ENCODE results near the gene NCBP3.

NCBP3 gene, protein sequence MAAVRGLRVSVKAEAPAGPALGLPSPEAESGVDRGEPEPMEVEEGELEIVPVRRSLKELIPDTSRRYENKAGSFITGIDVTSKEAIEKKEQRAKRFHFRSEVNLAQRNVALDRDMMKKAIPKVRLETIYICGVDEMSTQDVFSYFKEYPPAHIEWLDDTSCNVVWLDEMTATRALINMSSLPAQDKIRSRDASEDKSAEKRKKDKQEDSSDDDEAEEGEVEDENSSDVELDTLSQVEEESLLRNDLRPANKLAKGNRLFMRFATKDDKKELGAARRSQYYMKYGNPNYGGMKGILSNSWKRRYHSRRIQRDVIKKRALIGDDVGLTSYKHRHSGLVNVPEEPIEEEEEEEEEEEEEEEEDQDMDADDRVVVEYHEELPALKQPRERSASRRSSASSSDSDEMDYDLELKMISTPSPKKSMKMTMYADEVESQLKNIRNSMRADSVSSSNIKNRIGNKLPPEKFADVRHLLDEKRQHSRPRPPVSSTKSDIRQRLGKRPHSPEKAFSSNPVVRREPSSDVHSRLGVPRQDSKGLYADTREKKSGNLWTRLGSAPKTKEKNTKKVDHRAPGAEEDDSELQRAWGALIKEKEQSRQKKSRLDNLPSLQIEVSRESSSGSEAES

DNA sequence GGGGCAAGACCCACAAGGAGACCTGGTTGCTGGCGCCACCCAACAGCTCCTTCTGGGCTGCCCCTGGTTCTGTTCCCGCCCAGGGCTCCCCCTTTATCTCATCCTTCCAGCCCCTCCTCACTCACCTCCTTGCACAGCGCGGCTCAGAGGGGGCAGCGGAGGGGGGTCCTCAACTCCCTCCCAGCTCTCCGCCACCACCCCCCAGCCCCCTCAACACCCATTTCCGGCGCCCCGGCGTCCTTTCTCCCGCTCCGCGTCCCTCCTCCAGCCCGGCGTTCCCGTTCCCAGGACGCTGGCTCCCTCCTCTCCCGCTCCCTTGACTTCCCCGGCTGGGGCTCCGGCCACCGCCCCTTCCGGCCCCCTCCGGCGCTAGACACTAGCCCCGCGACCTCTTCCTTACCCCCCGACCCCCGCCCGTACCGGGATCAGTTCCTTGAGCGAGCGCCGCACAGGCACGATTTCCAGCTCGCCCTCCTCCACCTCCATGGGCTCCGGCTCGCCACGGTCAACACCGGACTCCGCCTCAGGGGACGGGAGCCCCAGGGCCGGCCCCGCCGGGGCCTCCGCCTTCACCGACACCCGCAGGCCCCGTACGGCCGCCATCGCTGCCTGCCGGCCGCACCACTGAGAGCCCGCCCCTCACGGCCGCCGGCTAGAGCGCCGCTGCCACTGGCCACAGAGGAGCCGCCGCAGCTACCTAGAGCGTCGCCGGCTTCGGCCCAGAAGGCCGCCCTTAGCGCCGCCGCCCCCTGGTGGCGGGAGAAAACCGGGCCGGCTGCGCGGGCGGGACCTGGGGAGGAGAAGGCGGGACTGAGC is at the start of gene NCBP3:
NCBP3 (minus strand) TSS at position 626 of the 816 bp plus-strand sequence; CDS start at position 603, 23 bp downstream.
- peak; percentile 90 to 92 for DNase-seq

DNA sequence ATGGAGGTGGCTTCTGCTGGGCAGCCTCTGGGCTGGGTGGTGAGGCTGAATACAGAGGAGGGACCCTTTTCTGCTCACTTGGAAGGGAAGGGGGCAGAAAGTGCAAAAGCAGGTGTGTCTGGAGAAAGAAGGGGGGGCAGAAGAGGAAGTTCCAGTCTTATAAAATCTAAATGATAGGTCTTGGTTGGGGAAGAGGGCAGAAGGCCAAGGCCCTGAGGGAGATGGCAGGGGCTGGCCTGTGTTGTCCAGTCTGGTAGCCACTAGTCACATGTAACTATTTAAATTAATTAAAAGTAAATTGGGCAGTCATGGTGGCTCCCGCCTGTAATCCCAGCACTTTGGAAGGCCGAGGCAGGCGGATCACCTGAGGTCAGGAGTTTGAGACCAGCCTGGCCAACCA is 49.3 kb upstream of the NCBP3 start:
- no peak for DNase-seq

DNA sequence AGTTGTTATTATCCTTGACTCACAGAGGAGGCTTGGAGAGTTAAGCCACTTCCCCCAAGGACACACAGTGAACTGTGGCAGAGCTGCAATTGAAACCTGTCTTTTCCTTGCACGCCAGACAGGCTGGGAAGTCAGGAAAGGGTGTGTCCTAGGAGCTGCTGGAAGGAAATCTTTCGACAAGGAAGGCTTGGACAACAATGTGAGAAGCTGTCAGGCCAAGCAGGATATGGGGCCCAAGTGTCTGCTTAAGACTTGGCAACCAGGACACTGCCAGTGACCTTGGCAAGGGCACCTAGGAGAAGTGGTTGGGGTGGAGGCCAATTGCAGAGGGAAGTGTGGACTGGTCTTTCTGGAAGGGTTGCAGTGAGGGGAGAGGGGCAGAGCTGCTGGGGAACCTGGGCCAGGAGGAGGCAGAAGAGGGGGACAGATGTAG is 48.9 kb upstream of the NCBP3 start:
- no peak for DNase-seq

DNA sequence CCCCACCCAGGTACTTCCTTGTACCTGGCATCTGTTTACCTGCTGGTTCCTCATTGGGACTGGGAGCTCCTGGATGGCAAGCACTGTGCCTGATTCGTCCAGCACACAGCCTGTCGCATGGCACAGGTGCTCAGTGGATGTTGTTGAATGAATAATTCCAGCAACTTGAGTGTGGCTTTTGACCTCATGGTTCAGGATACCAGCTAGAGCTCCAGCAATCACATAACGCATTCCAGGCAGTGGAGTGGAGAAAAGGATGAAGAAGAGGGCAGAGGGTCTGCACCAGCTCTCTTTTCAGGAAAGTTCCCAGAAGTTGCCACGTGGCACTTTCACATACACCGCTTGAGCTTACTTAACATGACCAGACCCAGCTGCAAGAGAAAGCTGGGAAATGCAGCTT is 48.1 kb upstream of the NCBP3 start:
- no peak for DNase-seq

DNA sequence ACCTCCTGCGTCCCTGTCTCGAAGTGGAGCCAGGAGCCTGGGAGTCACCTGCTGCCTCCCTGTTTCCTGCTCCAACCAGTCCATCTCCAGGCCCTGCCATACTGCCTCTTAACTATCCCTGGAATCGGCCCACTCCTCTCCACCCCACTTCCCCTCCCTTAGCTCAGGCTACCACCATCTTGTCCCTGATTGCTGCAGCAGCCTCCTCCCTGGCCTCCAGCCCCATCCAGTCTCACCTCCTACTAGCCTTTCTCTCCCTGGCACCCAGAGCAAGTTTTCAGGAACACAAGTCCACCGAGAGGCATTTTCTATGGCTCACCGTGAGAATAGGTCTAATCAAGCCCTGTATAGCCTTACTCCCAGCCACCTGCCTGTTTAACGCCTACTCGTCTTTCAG is 47.7 kb upstream of the NCBP3 start:
- no peak for DNase-seq

DNA sequence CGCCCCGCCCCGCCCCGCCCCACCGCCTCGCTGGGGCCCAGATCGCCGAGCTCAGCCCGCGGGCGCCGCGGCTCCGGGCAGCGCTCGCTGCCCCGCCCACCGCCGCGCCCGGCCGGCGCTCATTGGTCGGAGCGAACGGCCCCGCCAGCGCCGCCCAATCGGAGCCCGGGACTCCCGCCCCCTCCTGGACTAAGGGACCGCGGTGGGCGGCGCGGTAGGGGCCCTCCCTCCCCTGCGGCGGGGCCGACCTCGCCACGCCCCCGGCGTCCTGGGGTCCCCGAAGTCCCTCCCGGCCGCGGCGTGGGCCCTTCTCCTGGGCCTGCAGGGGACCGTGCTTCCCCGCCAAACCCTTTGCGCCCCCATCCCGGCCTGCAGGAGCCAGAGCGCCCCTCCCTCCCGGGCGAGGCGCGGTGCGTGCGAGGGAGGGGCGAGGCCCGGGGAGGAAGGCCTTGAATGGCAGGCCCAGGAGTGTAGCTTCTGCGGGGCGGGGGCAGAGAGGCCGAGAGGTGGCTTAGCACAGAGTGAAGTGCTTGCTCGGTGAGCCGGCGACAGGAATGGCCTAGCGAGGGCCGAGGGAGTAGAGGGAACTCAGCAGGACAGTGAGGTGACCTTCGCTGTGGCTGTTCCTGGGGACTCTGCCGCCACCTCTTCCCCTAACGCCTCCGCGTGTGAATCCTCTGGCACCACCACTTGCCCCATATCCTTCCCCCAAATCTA is 47.1 kb upstream of the NCBP3 start, which contains the start of gene CAMKK1:
CAMKK1 (minus strand) TSS at position 51 of the 717 bp plus-strand sequence. CDS start 7,366 bp downstream, outside the sequence.
- peak; percentile 89 to 91 for DNase-seq

DNA sequence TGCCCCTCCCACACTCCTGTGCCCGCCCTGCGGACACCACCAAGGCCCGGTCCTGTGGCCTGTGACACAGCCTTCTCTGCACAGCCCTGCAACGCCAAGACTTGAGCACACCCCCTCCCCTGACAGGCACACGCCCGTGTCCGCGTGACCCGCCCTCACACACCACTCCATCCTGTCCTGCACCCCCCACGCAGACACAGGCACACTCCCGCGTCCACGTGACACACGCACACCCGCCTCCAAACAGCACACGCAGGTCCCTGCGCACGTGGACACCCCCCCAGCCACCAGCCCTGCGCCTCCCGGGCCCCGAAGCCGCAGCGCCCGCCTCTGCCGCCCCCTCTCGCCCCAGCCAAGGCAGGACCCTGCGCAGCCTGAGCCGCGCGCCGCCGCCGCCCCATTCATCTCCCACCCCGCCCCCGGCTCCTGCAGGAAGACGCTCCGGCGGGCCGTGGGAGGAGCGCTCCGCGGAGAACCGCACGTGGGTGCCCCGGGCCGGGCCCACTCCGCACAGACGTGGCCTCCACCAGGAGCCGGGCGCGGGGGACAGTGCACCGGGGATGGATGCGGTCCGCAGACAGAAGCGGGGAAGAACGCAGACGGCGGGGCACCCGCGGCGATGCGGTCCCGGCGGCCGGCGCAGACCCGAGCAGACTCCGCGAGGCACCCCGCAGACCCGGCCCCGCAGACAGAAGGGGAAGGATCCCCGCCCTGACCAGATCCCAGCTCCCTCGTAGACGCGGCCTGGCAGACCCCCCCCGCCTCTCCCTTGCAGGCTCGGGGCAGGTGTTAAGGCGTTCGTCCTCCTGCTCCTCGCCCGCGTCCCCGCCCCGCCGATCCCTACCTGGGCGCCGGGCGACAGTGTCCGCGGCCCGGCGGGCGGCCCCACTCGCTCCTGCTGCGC is 46.3 kb upstream of the NCBP3 start:
- DNase-seq: peak; percentile 84 to 87

DNA sequence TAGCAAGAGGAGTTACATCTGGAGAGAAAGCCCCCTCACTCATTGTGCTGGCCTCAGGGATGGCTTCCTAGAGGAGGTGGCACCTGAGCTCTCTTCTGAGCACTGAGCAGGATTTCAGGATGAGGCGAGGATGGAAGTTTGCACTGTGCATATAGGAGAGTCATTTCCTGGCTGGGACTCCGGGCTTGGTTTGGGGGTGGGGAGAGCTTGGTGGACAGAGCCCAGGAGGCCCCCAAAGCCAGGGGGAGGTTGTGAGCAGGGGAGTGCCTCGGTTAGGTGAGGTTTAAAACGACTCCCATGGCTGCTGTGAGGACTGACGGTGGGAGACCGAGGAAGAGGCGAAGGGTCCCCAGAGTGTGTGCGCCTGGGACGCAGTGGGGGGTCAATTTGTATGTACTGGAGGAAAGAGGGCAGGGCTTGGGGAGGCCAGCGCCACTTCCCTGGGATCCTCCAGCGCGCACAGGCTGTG is 45.6 kb upstream of the NCBP3 start:
- DNase-seq: no peak

DNA sequence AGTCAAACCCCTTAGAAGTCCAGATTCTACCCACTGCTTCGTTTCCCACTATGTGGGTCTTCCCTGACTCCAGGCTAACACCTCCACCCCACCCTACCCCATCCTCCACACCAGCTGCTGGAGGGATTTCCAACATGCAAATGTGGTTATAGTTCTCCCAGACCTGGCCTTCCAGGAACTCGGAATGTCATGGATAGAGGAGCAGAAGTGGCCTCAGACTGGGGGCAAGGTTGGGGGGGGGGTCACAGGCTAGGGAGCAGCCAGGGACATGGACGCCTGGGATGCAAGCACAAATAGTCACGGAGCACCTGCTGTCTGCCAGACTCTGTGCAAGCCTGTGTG is 44.8 kb upstream of the NCBP3 start:
- DNase-seq: no peak

DNA sequence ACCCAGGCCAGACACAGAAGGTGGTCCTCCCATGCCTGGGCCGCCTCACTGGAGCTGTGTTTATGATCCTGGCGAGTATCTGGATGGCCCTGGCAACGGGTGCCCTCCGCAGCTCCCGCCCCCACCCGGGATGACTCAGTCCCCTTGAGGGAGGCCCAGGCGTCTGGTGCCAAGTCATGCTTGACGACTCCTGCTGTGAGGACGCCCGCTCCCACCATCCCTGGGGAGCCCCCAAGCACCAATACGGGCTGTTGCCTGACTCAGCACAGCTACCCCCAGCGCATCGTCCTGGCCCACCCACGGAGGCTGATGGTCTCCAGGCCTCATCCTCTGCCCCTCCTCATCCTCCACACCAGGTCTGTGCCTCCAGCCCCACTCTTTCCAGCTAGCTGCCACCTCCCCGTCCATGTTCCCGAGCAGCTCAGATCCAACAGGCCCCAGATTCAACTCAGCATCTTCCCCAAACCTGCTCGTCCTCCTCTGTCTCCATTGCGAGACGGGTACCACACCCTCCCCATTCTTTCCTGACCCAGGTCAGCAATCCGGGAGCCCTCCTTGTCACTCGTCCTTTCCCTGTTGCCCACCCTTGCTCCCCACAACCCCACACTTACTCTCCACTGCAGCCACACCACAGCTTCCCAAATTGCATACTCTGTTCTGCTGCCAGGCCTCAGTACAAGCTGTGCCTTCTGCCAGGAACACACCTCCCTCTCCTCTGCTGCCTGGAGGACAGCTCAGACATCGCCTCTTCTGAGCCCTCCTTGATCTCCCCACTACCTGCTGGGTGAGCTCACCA is 44.2 kb upstream of the NCBP3 start:
- DNase-seq: peak in 1 of 2 donors; percentile 35

DNA sequence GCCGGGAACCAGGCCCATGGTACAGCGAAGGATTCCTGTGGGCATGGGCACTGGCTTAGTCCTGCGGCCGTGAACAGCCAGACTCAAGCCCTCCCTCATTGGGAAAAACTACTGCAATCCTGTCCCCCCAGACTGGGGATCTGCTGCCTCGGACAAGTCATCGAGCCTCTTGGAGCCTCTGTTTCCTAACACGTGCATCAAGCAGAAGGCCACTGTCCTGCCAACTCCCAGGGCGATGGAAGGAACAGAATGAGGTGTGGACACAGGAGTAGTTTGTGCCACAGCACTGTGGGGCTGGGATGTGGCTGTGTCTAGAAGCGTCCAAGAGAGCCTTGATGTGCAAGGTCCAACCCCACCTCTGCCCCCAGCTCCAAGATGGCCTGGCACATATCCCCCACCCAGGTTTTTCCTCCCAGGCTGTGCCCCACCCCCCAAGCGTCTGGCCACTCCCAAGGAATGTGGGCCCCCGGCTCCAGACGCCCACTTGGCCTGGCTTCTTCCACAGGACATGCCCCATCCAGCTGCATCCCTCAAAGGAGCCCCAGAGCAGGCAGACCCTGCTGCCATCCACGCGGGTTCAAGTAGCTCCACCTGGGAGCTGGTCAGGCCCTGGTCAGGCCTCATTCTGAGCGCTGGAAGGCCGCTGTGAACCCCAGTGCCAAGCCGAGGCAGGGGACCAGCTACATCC is 43.4 kb upstream of the NCBP3 start:
- no peak for DNase-seq

DNA sequence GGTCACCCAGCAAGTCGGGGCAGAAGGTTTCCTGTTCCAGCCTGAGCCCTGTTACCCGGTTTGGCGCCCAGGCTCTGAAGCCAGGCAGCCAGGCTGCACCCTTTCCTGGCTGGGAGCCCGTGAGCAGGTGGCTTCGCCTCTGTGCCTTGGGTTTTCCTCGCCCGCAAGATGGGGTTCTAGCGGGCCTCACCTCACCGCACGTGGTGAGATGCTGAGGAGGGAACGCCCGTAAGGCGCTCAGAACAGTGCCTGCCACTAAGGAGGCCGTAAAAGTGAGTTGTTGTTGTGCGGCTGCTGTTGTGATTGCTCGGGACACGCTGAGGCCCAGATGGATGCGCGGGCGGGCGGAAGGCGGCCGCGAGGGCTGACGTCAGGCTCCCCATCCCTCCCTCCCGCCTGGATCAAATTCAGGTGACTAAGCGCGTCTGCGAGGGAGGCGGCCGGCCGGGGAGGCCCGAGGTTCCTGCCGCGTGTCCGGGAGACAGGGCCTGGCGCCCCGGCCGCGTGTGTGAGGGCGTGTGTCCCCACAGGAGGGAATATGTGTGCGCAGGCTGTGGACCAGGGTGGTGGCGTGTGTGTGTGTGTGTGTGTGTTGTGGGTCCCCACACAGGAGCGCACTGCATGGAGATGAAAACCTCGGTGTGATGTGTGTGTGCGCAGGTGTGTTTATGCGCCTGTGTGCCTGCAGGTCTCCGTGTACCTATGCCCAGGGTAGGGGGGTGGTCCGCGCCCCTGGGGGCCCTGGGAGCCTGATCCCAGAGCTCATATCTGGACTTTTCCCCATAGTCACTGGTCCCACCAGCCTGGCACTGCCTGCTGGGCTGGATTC is 42.5 kb upstream of the NCBP3 start:
- DNase-seq: no peak

DNA sequence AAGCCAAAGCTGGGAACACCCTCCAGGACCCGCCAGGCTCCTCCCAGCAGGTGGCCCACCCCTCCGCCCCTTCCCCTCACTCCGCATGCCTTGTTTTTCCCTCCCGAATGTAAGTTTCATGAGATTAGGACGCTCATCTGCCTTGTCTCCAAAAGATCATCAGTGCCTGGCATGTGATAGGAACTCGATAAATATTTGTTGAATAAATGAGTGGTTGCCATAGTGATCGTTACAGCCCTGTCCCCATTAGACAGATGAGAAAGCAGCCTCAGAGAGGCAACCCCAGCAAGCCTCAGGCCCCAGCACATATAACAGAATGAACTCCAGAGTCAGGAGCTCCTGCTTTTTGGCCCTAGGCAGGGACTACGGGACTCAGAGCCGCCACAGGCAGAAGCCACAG is 41.8 kb upstream of the NCBP3 start:
- no peak for DNase-seq

DNA sequence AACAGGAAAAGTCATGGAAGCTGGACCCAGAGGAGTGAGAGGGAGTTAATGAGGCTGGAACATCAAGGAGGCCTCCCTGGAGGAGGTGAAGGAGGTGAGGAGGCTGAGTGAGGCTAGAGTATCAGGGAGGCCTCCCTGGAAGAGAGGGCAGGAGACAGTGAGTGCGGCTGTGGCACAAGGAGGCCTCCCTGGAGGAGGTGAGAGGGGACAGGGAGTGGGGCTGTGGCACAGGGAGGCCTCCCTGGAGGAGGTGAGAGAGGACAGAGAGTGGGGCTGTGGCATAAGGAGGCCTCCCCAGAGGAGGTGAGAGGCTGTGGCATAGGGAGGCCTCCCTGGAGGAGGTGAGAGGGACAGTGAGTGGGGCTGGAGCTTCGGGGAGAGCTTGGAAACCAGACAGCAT is 41.3 kb upstream of the NCBP3 start:
- DNase-seq: no peak

DNA sequence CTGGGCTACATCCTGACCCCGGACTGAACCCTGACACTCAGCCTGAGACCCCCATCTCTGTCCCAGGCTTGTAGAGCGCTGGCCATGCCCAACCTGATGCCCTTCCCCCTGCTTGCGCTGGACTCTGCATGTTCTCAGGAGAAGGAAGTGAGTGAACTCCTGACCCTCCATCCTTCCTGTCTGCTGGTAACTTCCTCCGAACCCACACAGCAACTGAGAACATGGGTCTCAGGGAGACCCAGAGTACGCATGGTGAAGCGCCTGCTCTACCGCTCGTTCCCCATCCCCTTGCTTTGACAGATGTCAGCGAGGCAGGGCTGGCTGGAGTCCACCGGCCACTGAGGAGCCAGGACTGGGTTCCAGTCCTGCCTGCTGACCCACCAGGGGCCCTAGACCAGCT is 40.7 kb upstream of the NCBP3 start:
- DNase-seq: peak; percentile 18 to 48

DNA sequence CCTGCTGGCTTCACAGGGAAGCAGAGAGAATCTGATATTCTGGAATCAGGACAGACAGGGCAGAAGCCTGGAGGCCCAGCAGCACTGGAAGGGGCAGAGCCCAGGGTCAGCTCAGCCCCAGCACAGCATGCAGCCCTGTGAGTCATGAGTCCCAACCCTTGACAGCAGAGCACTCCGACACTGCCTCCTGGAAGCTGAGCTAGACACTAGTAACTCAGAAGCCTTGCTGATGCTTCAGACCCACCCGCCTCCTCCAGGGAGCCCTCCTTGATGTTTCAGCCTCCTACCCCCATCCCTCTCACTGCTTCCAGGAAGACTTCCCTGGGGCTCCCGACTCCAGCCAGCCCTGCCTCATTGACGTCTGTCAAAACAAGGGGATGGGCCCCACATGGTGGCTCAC is 39.9 kb upstream of the NCBP3 start:
- no peak for DNase-seq

DNA sequence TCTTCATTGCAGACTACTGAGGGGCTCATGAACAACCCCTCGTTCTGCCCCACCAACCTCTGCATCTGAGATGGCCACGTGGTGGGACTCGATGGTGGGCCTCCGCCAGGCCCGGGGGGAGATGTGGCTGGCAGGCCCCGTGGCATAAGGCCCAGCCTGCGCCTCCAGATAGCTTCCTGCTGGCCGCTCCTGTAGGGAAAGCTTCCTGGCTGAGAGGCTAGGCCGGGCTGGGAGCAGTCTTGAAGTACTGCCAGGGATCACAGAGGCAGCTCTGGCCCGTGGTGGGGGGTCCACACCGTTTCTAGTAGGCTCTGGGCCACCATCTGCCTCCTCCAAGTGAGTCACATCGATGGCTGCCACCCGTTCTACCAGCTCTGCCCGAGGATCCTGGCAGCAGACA is 39.2 kb upstream of the NCBP3 start:
- no peak for DNase-seq

DNA sequence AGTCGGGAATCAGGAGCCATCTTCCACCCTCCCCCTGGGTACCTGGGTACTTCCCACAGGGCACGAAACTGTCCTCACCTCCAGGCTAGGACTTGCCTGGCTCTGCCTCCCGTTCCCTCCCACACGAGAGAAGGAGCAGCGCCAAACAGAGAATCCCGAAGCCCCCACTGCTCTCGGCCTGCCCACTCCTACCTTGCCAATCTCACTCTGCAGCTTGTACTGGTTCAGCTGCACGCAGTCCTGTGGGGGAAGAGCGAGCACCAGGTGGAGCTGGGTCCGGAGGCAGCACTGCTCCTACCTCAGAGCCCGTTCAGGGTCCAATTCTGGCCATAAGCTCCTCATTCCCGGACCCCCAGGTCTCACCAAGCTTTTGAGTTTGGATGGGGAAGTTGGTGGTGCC is 38.1 kb upstream of the NCBP3 start:
- no peak for DNase-seq

DNA sequence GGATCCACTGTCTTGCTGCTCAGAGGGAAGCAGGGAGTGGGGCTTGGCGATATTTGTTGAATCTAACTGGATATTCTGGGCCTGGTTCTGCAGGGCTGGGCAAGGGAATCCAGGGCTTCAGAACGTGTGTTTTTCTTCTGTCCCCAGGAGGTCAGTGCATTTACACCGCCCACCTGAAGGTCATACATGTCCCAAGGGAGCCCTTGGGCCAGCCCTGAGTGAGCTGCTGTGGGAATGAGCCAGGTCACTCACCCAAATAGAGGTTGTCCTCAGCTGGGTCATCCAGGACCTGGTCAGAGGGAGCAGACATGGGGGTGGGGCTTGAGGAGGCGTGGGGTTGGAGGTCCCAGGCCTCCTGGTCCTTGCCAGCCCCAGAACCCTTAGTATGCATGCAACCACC is 36.2 kb upstream of the NCBP3 start:
- no peak for DNase-seq

Measured in CD4-positive, alpha-beta T cell treated with Interleukin-1 beta for 1 hour (primary cell).